Ishikawa (cell line): Measurements from ENCODE around the gene FBXO39.

Source experiments
- CEBPB ChIP-seq: IDR thresholded peaks from 2 replicates; pipeline ENCODE4 v1.6.1; 2012
- CREB1 ChIP-seq: IDR thresholded peaks from 2 replicates; pipeline ENCODE4 v1.6.1; 2012; ENCODE audit warnings: low read depth
- EGR1 ChIP-seq: IDR thresholded peaks from 2 replicates; pipeline ENCODE4 v1.6.1; 2012
- EP300 ChIP-seq: IDR thresholded peaks from 2 replicates; pipeline ENCODE4 v1.6.1; 2012; ENCODE audit warnings: borderline replicate concordance
- FOXM1 ChIP-seq: IDR thresholded peaks from 2 replicates; pipeline ENCODE4 v1.6.1; 2012; ENCODE audit warnings: low read depth, borderline replicate concordance
- MAX ChIP-seq: IDR thresholded peaks from 2 replicates; pipeline ENCODE4 v1.6.1; 2012
- NFIC ChIP-seq: IDR thresholded peaks from 2 replicates; pipeline ENCODE4 v1.6.1; 2012
- RAD21 ChIP-seq: IDR thresholded peaks from 2 replicates; pipeline ENCODE4 v1.6.1; 2012; ENCODE audit warnings: low read depth
- REST ChIP-seq: IDR thresholded peaks from 2 replicates; pipeline ENCODE4 v1.6.1; 2012; ENCODE audit warnings: low read depth, mild to moderate bottlenecking
- TAF1 ChIP-seq: IDR thresholded peaks from 2 replicates; pipeline ENCODE4 v1.6.1; 2012; ENCODE audit warnings: low read depth, mild to moderate bottlenecking
- TCF12 ChIP-seq: IDR thresholded peaks from 2 replicates; pipeline ENCODE4 v1.6.1; 2012; ENCODE audit warnings: low read depth
- TEAD4 ChIP-seq: IDR thresholded peaks from 2 replicates; pipeline ENCODE4 v1.6.1; 2012
- YY1 ChIP-seq: IDR thresholded peaks from 2 replicates; pipeline ENCODE4 v1.6.1; 2012; ENCODE audit warnings: low read depth
- ZBTB7A ChIP-seq: IDR thresholded peaks from 2 replicates; pipeline ENCODE4 v1.6.1; 2012; ENCODE audit warnings: low read depth
- TF ChIP-seq, protein P1 (sequence below): IDR thresholded peaks from 2 replicates; pipeline ENCODE4 v1.6.1; 2012

Gene FBXO39

DNA sequence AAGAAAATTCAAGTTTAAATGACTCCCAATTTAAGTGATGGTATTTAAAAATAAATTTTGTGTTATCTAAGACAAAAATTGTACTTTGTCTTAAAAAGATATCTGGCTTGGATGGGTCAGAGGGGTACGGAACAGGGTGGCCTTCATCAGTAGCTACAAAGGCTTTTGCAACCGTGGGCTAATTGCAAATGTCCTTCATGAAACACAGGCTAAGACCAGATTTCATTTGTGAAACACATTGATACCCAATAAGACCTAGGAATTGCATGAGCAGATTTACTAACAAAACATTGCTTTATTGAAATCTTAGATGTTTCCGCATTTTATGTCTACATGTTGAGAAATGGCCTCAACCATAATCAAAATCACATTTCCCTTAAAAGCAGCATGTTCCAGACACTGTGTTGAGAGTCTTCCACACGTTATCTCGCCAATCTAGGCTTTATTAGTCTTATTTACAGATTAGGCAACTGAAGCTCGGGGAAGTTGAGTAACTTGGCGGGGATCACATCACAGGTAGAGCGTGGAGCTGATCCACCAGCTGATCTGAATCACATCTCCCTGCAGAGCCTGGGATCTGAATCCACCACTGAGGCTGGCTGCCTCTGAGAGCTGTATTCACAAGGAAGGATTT, 21.8 kb downstream of the FBXO39 start:
- TF ChIP-seq, protein P1, sequence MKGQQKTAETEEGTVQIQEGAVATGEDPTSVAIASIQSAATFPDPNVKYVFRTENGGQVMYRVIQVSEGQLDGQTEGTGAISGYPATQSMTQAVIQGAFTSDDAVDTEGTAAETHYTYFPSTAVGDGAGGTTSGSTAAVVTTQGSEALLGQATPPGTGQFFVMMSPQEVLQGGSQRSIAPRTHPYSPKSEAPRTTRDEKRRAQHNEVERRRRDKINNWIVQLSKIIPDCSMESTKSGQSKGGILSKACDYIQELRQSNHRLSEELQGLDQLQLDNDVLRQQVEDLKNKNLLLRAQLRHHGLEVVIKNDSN: no peak

DNA sequence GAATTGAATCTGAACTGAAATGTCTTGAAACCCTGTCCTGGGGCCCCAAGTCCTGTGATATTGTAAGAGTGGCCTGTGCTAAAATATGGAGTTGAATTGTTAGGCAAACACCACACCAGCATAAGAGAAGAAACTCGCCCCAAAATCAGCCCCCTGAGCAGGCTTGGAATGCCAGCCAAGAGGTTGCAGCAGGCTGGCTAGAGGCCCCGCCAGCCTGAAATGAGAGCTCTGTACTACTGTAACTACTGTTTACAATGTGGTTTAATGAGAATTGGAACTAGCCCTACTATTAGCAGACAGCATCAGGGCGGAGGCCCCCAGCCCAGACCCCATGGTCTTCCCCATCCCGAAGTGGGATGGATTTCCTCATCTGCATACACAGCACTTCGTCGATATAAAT, 23.7 kb downstream of the FBXO39 start:
- TF ChIP-seq RAD21 (no peak), YY1 (no peak), MAX (no peak), CEBPB (no peak), REST (no peak), EP300 (no peak), CREB1 (no peak), NFIC (no peak), TEAD4 (no peak), TCF12 (no peak), FOXM1 (no peak), EGR1 (no peak), TAF1 (no peak), ZBTB7A (no peak)
- TF ChIP-seq, protein P1: no peak

GRCh38 chr17:6800422-6801027, 24.5 kb downstream of the FBXO39 start:
- TF ChIP-seq TEAD4: no peak

GRCh38 chr17:6811510-6811909, 35.5 kb downstream of the FBXO39 start:
- no peak for TF ChIP-seq TAF1
- no peak for TF ChIP-seq RAD21
- TF ChIP-seq ZBTB7A: no peak
- TF ChIP-seq, protein P1: no peak
- no peak for TF ChIP-seq TEAD4
- TF ChIP-seq NFIC: no peak
- TF ChIP-seq YY1: no peak
- no peak for TF ChIP-seq CEBPB
- no peak for TF ChIP-seq EP300
- no peak for TF ChIP-seq CREB1
- no peak for TF ChIP-seq MAX
- no peak for TF ChIP-seq REST
- no peak for TF ChIP-seq TCF12
- no peak for TF ChIP-seq FOXM1
- TF ChIP-seq EGR1: no peak

DNA sequence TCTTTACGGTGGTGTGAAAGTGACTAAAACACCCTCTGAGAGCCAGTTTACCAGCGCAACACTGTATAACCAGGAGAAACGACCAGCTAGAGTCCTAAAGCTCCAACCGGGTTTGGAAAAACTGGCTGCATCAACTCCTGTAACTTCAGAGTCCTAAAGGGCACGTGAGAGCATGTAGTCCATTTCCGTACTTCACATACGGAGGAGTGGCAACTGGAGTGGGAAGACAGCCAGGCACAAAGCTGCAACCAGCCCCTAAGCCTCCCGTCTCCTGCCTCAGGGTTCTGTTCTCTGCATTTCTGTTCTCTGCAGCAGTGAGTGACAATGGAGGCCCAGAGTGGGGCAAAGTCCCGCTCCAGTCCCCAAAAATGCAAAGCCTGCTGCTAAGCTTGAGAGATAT, 36.3 kb downstream of the FBXO39 start:
- TF ChIP-seq CREB1 (no peak), TEAD4 (no peak), MAX (no peak), TAF1 (no peak), EGR1 (no peak), ZBTB7A (no peak), YY1 (no peak), NFIC (no peak), TCF12 (no peak), EP300 (no peak), CEBPB (no peak), FOXM1 (no peak), REST (no peak), RAD21 (no peak)
- TF ChIP-seq, protein P1: no peak
